Fibroblast of lung (primary cell): ENCODE results near the gene NR1D2. TPM values are rescaled to one million over a fixed set of nuclear protein-coding genes. Genes with fewer than 3 reads are reported as not detected.

Experiments
- DNase-seq, 2 donors: peaks; one replicate each; pipeline versions ENCODE4 v3.0.0 to v3.0.0-alpha.2; 2010; ENCODE audit warnings: low read depth in 2 of 2
- H2AFZ ChIP-seq: 2 replicates; pipeline ENCODE4 v1.5.1; 2012; ENCODE audit warnings: low read length, control low read depth, inconsistent platforms
- H3K27ac ChIP-seq: 2 replicates; pipeline ENCODE4 v1.5.1; 2011; ENCODE audit warnings: low read length, control low read depth; ENCODE audit not compliant: insufficient read depth
- H3K27me3 ChIP-seq: 2 replicates; pipeline ENCODE4 v1.5.1; 2011; ENCODE audit warnings: mild to moderate bottlenecking, low read length; ENCODE audit not compliant: control insufficient read depth, insufficient read depth
- H3K36me3 ChIP-seq: 2 replicates; pipeline ENCODE4 v1.5.1; 2011; ENCODE audit warnings: low read length; ENCODE audit not compliant: control insufficient read depth, insufficient read depth
- H3K4me1 ChIP-seq: 2 replicates; pipeline ENCODE4 v1.5.1; 2011; ENCODE audit warnings: low read length; ENCODE audit not compliant: control insufficient read depth, insufficient read depth; ENCODE audit errors: extremely low read depth
- H3K4me2 ChIP-seq: 2 replicates; pipeline ENCODE4 v1.5.1; 2011; ENCODE audit warnings: low read length, control low read depth; ENCODE audit not compliant: insufficient read depth; ENCODE audit errors: extremely low read depth
- H3K4me3 ChIP-seq, 4 experiments: fragments of 200-600 bp in 1 of 4; sonication (generic) in 1 of 4; replicated peaks in 1 of 4; 2 replicates each; pipeline ENCODE4 v1.5.1; 2011 to 2016; ENCODE audit warnings: low read length in 4 of 4, low read depth in 3 of 4, mild to moderate bottlenecking in 3 of 4, control low read depth in 2 of 4, inconsistent platforms in 1 of 4, mixed read lengths in 1 of 4; ENCODE audit not compliant: insufficient read depth in 1 of 4; ENCODE audit errors: control extremely low read depth in 1 of 4
- H3K79me2 ChIP-seq: 2 replicates; pipeline ENCODE4 v1.5.1; 2012; ENCODE audit warnings: mild to moderate bottlenecking, low read length, inconsistent platforms; ENCODE audit not compliant: control insufficient read depth, insufficient read depth
- H3K9ac ChIP-seq: 2 replicates; pipeline ENCODE4 v1.5.1; 2011; ENCODE audit warnings: mild to moderate bottlenecking, low read length, control low read depth; ENCODE audit not compliant: insufficient read depth
- H3K9me3 ChIP-seq: 2 replicates; pipeline ENCODE4 v1.5.1; 2012; ENCODE audit warnings: low read depth, low read length; ENCODE audit not compliant: control insufficient read depth, insufficient read depth
- H4K20me1 ChIP-seq: 2 replicates; pipeline ENCODE4 v1.5.1; 2011; ENCODE audit warnings: low read length; ENCODE audit not compliant: control insufficient read depth, insufficient read depth; ENCODE audit errors: extremely low read depth
- CTCF ChIP-seq, 2 donors: IDR thresholded peaks in 1 of 2; conservative IDR thresholded peaks in 1 of 2; 1 replicate in 1 of 2; 2 replicates in 1 of 2; pipeline ENCODE4 v1.5.1; 2011 to 2012; ENCODE audit warnings: low read length in 2 of 2, control low read depth in 1 of 2, inconsistent platforms in 1 of 2, low read depth in 1 of 2, mild to moderate bottlenecking in 1 of 2
- EZH2 ChIP-seq: IDR thresholded peaks from 2 replicates; pipeline ENCODE4 v1.5.1; 2012; ENCODE audit warnings: low read length, control low read depth, mild to moderate bottlenecking; ENCODE audit errors: missing control alignments
- polyA plus RNA-seq, 2 donors: library from polyadenylated mRNA; depleted of rRNA in 1 of 2; stranded (reverse) in 1 of 2; unstranded in 1 of 2; fragments of >200 nt; gene quantifications; 2 replicates each; pipeline ENCODE4 v1.2.1, GENCODE V29; 2011 to 2012; ENCODE audit warnings: missing spikeins in 1 of 2
- total RNA-seq: library from RNA; depleted of rRNA; stranded (reverse); fragments of >200 nt; gene quantifications from 2 replicates; pipeline ENCODE4 v1.2.1, GENCODE V29; 2014

Gene NR1D2
- total and polyA plus RNA-seq, 2 donors (not counting 1 experiment from before 2014, with no cell fraction given), result 41.5 to 85.2 TPM

- Histone ChIP-seq H3K27me3 (no peaks in the 10 kb centered on the region), H3K36me3 (no peaks in the 10 kb centered on the region), H3K9ac (no peak overlapping the region), H3K4me3 (no peak overlapping the region), H2AFZ (no peak overlapping the region), H3K4me1 (peaks cover 5% of the 10 kb centered on the region), H3K9me3 (no peaks in the 10 kb centered on the region), H3K79me2 (no peaks in the 10 kb centered on the region), H3K27ac (no peak overlapping the region), H3K4me2 (no peak overlapping the region), H4K20me1 (no peaks in the 10 kb centered on the region)
- TF ChIP-seq EZH2 (no peak), CTCF (conservative IDR thresholded peaks at IDR 0.05 in 1 of 2, IDR thresholded peaks at IDR 0.05 in 1 of 2; ENCODE audit: low read depth in 1 of 2, low read length in 2 of 2) (no peak)
- DNase-seq, result no peak
Measured at GRCh38 chr3:23971684-23972083, 26.6 kb downstream of the NR1D2 start.

GRCh38 chr3:23976555-23976954, 31.5 kb downstream of the NR1D2 start:
- H3K79me2 ChIP-seq, result no peaks in the 10 kb centered on the region
- no peak for DNase-seq
- no peak overlapping the region for H3K4me2 ChIP-seq
- H3K4me3 ChIP-seq, result no peak overlapping the region
- H4K20me1 ChIP-seq, result no peaks in the 10 kb centered on the region
- no peak overlapping the region for H2AFZ ChIP-seq
- peaks cover 4% of the 10 kb centered on the region for H3K36me3 ChIP-seq
- H3K27ac ChIP-seq, result no peak overlapping the region
- no peak overlapping the region for H3K9ac ChIP-seq
- H3K4me1 ChIP-seq, result no peaks in the 10 kb centered on the region
- no peaks in the 10 kb centered on the region for H3K27me3 ChIP-seq
- no peaks in the 10 kb centered on the region for H3K9me3 ChIP-seq
- TF ChIP-seq EZH2, result no peak
- no peak for TF ChIP-seq CTCF (conservative IDR thresholded peaks at IDR 0.05 in 1 of 2, IDR thresholded peaks at IDR 0.05 in 1 of 2; ENCODE audit: low read depth in 1 of 2, low read length in 2 of 2)

- H4K20me1 ChIP-seq, result no peaks in the 10 kb centered on the region
- peaks cover 4% of the 10 kb centered on the region for H3K36me3 ChIP-seq
- no peaks in the 10 kb centered on the region for H3K4me1 ChIP-seq
- no peak overlapping the region for H3K9ac ChIP-seq
- H3K27me3 ChIP-seq, result no peaks in the 10 kb centered on the region
- H3K4me3 ChIP-seq, result no peak overlapping the region
- no peaks in the 10 kb centered on the region for H3K79me2 ChIP-seq
- TF ChIP-seq CTCF (conservative IDR thresholded peaks at IDR 0.05 in 1 of 2, IDR thresholded peaks at IDR 0.05 in 1 of 2; ENCODE audit: low read depth in 1 of 2, low read length in 2 of 2) (no peak), EZH2 (no peak)
- H3K27ac ChIP-seq, result no peak overlapping the region
- no peak overlapping the region for H3K4me2 ChIP-seq
- H3K9me3 ChIP-seq, result no peaks in the 10 kb centered on the region
- peak; percentile 13 to 16 for DNase-seq
- H2AFZ ChIP-seq, result no peak overlapping the region
Measured at GRCh38 chr3:23979569-23979968, 34.5 kb downstream of the NR1D2 start.
